HG02610 (cell line): ENCODE data around the gene UBE2G1.

Experiments
- ATAC-seq: cut with Tn5 transposase; IDR thresholded peaks from one replicate; pipeline ENCODE4 v1.9.1; 2021; ENCODE audit warnings: mild to moderate bottlenecking, moderate library complexity; ENCODE audit not compliant: unreplicated experiment

Gene UBE2G1

GRCh38 chr17:4309897-4310296 lies 56.6 kb downstream of the UBE2G1 start:
- no peak for ATAC-seq

GRCh38 chr17:4307179-4307930 lies 59.1 kb downstream of the UBE2G1 start:
- ATAC-seq: no peak

GRCh38 chr17:4305224-4305623 lies 61.3 kb downstream of the UBE2G1 start:
- no peak for ATAC-seq

GRCh38 chr17:4304417-4305027 lies 62.0 kb downstream of the UBE2G1 start:
- no peak for ATAC-seq

- no peak for ATAC-seq
Measured at GRCh38 chr17:4301066-4301465, 65.4 kb downstream of the UBE2G1 start.

- no peak for ATAC-seq
Measured at GRCh38 chr17:4297351-4297750, 69.1 kb downstream of the UBE2G1 start.

GRCh38 chr17:4295686-4296085 lies 70.8 kb downstream of the UBE2G1 start:
- ATAC-seq: no peak

GRCh38 chr17:4293572-4293971 lies 72.9 kb downstream of the UBE2G1 start:
- ATAC-seq: no peak

GRCh38 chr17:4287710-4288109 lies 78.8 kb downstream of the UBE2G1 start:
- no peak for ATAC-seq

GRCh38 chr17:4276514-4276913 lies 90.0 kb downstream of the UBE2G1 start:
- no peak for ATAC-seq

- no peak for ATAC-seq
Measured at GRCh38 chr17:4272972-4273368, 93.5 kb downstream of the UBE2G1 start.

- ATAC-seq: no peak
Measured at GRCh38 chr17:4272213-4272971, 94.1 kb downstream of the UBE2G1 start.

GRCh38 chr17:4270736-4271135 lies 95.7 kb downstream of the UBE2G1 start:
- ATAC-seq: no peak

- no peak for ATAC-seq
Measured at GRCh38 chr17:4269915-4270314, 96.6 kb downstream of the UBE2G1 start.

- ATAC-seq: no peak
Measured at GRCh38 chr17:4267402-4267801, 99.1 kb downstream of the UBE2G1 start.

GRCh38 chr17:4266550-4266949 lies 99.9 kb downstream of the UBE2G1 start:
- no peak for ATAC-seq

GRCh38 chr17:4263282-4264215 lies 102.9 kb downstream of the UBE2G1 start, which contains the start of gene ANKFY1:
Gene ANKFY1 (minus strand): TSS chr17:4263979. CDS start chr17:4263941, 38 bp downstream.
- peak; percentile 81 for ATAC-seq

GRCh38 chr17:4262703-4263102 lies 103.8 kb downstream of the UBE2G1 start:
- ATAC-seq: no peak

- no peak for ATAC-seq
Measured at GRCh38 chr17:4261452-4261851, 105.0 kb downstream of the UBE2G1 start.

- no peak for ATAC-seq
Measured at GRCh38 chr17:4258867-4259266, 107.6 kb downstream of the UBE2G1 start.

- ATAC-seq: no peak
Measured at GRCh38 chr17:4256952-4257351, 109.5 kb downstream of the UBE2G1 start.
